HG03565 (cell line): ENCODE results near the gene MYH2.
"Not testable (repeated sequence)": the region's sequence is repeated elsewhere in the genome, so short reads cannot be mapped to it uniquely, and the experiment has no call there.

Experiments
- ATAC-seq: cut with Tn5 transposase; IDR thresholded peaks from one replicate; pipeline ENCODE4 v1.9.1; 2021; ENCODE audit warnings: mild to moderate bottlenecking, moderate library complexity; ENCODE audit not compliant: unreplicated experiment

MYH2 gene

DNA sequence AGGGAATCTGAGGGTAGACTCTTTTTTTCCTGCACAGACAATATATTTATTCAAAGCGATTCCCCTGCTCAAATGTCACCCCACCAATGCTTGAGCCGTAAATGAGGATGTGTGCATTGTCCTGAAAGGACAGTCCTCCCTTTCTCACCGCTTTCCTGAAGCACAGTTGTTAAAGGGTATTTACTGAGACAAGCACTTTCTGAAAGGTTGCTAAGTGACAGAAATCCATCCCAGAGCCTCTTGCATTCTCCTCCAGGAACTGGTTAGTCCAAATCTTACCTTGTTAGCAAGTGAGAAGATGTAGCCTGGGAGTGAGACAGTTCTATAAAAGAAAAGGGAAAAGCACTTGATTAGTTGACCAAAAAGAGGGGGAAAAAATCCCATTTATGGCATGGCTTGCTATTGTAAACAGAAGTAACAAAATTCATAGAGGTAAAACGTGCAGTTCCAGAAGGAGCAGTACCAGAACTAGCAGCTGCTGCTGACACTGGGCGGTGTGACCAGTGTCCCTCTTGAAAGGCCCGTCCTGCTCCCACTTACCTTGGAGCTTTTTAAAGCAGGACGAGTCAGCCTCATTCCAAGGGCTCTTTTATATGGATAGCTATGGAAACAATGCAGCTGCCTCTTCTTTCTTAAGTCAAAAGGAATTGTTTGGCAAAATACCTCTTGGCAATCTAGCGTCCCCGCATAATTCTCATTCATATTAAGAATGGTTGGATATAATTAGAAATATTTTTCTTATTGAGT is at the start of gene MYH2:
TSS of gene MYH2 (minus strand) at position 563 of the 747 bp plus-strand sequence. CDS start 1,738 bp downstream, outside the sequence.
- ATAC-seq, result no peak

DNA sequence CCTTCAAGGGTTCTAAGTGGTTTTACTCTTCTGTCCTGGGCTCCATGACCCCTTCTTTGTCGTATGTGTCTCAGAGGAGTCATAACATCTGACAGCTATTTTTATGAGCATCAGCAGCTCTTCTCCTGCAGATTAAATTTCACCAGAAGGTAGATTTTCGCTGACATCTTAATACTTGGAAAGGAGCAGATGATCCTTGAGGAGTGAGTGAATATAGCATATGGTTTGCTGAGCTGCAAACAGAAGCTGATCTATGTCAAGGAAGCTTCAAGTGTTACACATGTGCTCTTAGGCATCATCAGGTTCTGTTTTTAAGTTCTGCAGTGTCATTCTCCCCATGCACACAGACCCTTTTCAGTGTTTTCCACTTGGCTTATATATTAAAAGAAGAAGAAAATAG is 49.2 kb upstream of the MYH2 start:
- no peak for ATAC-seq

DNA sequence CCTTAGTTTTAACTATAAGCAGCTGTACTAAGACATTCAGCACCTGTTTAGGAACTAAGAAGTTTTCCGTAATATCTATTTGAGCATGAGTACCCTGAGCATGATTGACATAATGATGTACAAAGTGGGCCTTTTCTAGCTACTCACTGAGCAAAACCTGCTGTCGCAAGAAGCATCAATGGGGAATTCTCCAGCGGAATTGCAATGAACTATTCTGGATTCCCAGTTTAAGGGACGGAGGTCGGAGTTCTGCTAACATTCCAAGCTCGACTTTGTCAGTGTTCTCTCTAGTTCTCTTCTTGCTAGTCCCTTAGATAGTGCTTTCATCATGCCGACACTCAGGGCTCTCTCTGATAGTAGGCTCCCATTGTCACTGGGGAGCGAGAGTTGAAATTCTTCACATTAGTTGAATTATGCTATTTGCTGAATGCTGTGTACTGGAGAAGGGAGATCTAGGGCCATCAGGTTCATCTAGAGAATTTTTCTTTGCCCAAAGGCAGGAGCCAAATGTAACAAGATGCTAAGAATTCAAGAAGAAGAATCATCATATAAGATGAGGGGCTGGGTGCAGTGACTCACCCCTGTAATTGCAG is 40.2 kb upstream of the MYH2 start:
- ATAC-seq, result no peak

DNA sequence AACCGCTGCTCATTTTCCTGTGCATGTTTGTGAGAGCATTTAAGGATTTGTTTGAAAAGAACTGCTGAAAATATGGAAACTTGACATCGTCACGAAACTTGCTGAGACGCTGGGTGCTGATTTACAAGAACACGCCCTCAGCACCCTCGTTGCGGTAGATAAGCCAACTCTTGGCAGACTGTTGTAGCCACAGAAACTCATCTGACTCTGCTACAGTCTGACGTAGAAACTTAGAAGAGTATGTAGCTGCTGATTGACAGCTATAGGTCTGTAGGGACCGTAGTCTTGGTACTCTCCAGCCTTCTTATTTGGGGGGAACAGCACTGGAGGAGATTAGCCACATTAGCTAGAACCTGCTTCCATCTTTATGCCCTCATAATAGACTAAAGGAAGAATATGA is 36.1 kb upstream of the MYH2 start:
- ATAC-seq, result no peak

DNA sequence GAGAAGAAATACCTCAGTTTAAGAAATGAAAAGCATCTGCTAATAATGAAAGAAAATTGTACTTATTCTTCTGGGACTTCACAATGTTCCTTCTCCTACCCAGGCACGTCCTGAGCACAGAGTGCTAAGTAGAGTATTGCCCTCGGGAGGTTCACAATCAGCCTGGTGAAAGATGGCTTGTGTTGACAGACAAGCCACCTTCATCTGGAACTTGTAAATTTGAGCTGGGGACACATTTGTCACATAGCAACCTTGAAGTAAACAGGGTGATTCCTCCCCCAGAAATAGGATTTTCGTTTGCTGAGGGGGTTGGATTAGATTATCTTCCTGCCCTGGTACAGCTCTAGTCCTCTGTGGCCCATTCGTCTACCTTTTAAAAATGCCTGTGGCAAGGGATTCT is 34.4 kb upstream of the MYH2 start:
- no peak for ATAC-seq

DNA sequence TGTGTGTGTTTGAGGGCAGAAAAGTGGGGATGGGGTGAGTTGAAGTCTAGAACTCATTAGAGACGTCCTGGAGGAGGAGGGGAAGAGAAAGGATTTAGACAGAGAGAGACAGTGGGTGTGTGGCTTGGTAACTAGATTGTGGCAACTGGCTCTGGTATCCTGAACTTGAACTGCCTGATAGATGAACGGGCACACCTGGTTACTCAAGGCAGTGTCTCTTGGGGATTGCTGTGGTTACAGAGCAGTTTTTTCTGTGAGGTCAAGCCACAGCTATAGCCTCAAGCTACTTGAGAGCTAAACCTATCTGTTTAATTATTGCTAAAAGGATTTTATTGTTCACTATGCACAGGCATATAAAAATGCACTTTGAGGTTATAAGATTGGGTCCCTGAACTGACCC is 29.8 kb upstream of the MYH2 start:
- ATAC-seq, result peak; percentile 46

DNA sequence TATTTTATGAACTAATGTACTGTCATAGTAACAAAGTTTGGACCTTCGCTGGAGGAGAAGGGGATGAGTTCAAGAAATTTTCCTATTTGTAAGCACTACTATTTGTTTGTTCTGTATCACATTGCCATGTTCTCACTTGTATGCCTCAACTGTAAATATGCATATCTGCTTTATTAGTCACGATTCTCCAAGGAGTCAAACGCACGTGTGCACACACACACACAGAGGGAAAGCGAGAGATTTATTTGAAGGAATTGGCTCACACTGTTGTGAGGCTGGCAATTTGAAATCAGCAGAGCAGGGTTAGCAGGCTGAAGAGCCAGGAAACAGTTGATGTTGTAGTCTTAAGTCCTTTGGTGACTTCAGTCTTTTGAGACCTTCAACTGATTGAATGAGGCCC is 24.9 kb upstream of the MYH2 start:
- no peak for ATAC-seq

DNA sequence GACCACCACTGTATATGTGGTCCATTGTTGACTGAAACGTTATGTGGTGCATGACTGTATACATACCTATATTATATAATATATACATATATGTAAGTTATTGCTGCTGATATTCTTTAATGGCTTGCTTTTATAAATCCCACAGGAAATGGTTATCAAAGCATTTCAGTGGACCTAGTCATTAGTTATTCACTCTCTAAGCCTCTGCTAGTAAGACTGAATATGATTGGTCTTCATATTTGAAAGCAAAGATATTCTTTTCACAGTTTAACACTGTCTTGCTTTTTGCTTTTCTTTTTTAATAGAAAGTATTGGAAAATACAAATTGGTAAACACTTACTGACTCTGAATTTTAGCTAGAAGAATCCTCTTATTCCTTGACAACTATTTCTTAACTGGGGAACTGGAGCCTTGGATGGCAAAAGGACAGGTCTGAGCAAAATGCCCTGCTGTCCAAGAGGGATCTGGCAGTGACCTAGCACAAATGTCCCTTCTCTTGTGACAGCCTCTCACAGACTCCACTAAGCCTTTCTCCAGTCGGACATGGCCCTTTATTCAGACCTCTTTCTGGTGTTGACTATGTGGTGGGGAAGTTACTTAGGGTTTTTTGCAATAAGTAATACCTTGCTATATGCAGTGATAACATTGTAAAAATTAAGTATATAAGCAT is 14.7 kb upstream of the MYH2 start:
- ATAC-seq, result no peak

DNA sequence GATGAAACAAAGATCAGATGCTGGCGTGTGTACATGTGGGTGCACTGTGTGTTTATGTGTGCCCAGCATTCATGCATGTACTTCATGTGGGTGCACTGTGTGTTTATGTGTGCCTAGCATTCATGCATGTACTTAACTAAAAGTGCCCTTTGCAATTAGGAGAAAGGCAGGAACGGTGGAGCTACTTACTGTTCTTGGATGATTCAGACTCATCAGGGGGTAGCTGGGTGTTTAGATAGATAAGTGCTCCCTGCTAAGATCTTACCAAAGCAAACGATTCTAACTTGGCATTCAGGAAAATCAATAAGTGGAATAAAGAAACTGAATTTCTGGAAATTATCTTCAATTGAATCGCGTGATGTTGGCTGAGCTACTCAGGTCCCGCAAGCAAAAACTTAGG is 8.6 kb upstream of the MYH2 start:
- no peak for ATAC-seq

DNA sequence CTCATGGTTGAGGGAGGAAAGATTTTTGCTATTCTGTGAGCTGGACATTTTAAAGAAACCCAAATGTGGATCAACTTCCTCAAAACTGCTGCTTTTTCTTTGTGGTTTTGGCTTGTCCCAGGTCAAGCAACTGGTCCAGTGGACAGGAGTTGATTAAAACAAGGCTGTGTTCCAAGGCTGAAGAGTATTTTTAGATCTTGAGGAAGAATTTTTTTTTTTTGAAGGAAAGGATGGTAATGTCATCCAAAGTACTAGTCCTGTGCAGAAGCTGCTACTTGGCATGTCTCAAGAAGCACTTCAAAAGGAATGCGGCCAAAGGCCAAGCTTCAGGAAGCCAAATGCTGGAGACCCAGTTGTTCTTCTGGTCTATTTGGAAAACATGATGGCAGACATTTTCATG is 8.0 kb upstream of the MYH2 start:
- no peak for ATAC-seq

DNA sequence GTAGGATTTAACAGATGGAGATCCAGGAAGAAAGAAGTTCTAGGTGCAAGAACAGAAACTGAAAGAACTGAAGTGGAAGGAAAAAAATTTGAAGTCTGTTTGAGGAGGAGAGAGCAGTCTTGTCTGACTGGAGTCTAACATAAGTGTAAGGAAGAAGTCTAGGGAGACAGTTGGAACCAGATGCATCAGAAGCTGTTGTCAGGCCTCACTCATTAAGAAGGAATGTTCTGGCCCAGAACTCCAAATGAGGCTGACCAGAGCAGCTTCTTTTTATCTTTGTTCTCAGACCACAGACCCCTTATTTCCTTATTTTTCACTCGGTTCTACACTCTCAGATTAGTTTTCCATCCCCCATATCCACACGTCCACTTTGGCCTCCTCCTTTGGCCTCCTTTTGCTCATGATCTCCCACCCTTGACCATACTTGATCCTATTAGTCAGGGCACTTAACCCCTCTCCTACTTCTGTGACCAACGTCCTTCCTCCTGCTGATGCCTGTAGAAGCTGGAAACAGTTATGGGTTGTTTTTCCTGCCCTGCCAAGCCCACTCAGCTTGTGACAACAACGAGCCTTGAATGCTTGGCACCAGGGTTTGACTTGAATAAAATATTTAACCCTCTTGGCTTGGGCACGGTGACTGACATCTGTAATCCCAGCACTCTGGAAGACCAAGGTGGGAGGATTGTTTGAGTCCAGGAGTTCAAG is 7.0 kb upstream of the MYH2 start:
- no peak for ATAC-seq

DNA sequence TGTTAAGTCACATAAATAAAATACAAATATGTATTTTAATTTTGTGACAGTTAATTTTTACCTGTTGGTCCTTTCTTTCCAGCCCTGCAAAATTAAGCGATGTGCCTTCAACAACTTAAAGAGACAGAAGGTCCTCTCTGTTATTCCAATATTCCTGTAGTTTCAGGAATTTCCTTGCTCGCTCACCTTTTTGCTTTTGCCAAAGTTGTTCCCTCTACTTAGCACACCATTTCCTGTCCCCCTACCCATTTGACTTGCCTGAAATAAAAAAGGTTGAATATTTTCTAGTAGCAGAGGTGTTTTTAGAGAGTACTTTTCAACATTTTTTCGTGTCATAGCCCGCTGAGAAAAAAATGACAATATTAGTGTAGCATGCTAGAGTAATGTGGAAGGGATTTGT is 556 bp upstream of the MYH2 start:
- ATAC-seq, result no peak

DNA sequence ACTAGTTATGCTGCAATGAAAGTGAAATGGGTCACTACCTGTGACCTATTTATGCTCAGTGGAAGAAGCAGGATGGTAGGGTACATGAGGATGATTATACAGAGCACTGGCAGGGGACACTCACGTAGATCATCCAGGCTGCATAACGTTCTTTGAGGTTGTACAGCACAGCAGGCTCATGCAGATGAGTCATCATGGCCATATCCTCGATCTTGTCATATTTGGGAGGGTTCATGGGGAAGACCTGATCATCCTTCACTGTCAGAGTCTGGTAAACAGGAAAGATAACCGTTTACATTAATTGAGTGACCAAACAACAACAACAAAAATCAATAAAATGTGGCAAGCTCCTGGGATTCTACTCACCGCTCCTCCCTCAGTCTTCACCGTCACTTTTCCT is 2.1 kb downstream of the MYH2 start:
- ATAC-seq, result no peak

DNA sequence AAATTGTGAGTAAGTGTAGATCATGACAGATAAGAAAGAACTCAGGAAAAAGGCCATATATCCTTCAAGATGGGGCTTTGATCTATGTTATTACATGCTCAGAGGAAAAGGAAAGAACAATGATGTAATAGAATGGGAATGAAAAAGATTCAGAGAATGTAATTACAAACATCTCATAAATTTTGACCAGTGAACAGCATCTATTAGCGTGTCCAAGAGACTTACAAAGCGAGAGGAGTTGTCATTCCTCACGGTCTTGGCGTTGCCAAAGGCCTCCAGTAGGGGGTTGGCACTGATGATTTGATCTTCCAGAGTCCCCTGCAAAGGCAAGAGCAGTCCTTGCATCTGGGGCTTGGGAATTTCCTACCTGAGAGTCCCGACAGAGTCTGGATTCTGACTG is 6.0 kb downstream of the MYH2 start:
- ATAC-seq, result not testable (repeated sequence)

DNA sequence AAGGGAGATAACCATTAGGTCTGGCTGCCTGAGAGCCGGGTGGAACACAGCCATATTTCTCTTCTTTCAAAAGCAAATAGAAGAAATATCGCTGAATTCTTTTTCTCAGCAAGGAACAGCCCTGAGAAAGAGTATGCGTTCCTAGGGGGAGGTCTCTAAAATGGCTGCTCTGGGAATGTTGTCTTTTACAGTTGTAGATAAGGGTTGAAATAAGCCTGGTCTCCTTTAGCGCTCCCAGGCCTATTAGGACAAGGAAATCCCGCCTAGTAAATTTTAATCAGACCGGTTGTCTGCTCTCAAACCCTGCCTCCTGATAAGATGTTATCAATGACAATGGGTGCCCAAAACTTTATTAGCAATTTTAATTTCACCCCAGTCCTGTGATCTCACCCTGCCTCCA is 8.3 kb downstream of the MYH2 start:
- not testable (repeated sequence) for ATAC-seq

DNA sequence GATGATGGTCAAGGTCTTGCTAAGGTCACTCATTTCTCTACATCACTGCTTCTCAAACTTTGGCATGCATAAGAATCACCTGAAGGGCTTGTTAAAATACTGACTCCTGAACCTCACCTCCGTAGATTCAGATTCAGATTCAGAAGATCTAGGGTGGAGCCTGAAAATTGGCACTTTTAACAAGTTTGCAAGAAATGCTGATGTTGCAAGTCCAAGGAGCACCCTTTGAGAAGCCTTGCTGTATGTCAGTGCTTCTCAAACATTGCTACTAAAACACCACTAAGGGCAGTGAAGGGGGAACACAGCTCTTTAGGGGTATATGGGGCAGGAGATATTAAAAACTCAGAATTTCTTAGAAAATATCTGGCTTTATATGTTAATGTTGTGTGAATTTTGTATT is 17.4 kb downstream of the MYH2 start:
- no peak for ATAC-seq

DNA sequence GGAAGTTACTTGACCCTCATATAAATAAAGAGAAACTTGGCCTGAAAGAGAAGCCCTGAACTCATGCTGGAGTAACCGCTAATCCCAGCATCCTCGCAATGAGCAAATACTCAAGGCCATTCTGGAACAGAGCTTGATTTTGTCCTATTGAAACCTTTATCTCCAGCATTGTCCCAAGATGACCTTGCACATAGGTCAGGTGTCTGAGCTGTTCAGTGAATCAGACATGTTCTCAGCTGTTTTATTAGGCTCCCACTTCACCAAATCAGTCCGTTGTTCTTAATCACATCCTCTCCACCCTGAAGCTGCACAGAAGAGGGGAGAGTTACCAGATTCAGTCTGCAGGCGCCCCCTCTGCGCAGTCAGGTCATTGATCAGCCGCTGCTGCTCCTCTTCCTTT is 22.0 kb downstream of the MYH2 start:
- no peak for ATAC-seq

DNA sequence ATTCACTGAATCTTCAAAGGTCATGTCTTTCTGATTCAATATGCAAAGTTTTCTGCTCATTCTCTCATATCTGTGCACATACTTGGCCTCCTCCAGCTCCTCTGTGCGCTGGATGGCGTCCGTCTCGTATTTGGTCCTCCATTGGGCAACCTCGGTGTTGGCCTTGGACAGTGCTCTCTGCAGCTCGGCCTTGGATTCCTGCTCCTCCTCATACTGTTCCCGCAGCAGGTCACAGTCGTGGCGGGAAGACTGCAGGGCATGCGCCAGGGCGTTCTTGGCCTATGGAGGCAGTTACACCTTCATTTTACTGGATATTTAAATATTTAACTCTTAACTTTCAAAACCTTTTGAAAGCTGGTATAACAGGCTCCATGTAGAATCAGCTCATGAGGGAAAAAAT is 22.9 kb downstream of the MYH2 start:
- ATAC-seq, result no peak

DNA sequence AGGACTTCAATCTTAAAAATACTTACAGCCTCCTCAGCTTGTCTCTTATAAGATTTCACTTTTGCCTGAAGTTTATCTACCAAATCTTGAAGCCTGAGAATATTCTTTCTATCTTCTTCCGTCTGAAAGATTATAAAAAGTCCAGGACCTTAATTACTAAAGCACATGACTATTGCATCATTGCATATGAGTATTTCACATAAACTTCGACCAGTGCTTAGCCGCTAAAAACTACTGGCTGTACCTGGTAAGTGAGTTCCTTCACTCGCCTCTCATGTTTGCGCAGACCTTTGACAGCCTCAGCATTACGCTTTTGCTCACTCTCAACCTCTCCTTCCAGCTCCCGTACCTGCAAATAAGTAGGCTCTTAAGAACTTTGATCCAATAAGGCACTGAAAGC is 26.4 kb downstream of the MYH2 start:
- no peak for ATAC-seq

DNA sequence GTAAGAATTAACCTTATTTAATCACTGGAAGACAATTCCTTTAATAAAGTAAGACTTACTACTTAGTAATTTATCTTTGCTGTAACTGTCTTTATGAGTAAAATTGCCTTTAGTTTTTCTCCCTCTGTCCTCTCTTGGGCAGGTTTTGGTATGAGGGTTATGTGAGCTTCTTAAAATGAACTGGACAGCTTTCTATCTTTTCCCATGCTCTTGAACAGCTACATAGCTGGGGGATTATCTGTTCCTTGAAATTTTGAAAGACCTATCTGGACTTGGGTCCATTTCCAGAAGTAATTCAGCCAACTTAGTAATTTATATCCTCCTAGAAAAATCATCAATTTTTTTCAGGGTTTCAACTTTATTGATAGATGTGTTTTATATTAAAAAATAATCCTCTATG is 27.5 kb downstream of the MYH2 start:
- ATAC-seq, result no peak

DNA sequence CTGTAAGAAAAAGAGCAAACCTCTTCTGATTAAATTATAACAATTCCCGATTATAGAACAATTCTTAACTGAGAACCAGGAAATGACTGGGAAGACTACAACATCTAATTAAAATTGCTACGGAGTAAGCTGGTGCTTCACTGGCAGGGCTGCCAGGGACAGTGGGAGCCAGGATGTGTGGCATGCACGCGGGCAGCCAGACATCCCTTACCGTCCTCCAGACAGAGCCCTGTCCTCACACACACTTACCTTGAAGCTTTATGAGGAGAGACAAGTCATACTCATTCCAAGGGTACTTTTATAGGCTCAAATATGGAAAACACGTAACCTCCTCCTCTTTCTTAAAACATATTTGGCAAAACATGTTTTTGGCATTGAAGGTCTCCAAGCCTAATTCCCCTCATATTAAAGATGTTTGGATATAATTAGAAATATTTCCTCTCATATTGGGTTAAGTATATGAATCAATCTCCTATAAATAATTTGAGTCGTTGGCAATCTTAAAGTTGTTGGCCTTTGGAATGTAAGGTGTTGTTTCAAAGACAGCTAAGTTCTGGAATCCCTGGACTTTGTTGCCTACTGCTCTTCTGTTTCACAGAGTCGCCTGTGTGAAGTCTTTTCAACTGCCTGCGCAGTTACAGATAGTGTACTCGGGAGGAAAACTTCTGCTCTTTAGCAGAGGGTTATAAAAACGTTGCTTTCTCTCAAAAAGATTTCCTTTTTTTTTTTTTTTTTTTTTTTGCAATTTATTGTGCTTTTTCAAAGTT is 31.0 kb downstream of the MYH2 start, which contains the start of gene MYH1:
TSS of gene MYH1 (minus strand) at position 272 of the 767 bp plus-strand sequence. CDS start 1,900 bp downstream, outside the sequence.
- ATAC-seq, result no peak
